Hepatic stellate cell (primary cell): ENCODE measurements around the gene H6PD.

Experiments
- DNase-seq: peaks from one replicate; pipeline ENCODE4 v3.0.0; 2011; ENCODE audit warnings: low spot score

H6PD gene

GRCh38 chr1:9234223-9235095 is at the start of gene H6PD:
H6PD (plus strand) TSS chr1:9234774; CDS start chr1:9244935, 10,161 bp downstream.
- DNase-seq, result peak; percentile 97

GRCh38 chr1:9186082-9186859 is 48.3 kb upstream of the H6PD start:
- DNase-seq, result no peak

DNA sequence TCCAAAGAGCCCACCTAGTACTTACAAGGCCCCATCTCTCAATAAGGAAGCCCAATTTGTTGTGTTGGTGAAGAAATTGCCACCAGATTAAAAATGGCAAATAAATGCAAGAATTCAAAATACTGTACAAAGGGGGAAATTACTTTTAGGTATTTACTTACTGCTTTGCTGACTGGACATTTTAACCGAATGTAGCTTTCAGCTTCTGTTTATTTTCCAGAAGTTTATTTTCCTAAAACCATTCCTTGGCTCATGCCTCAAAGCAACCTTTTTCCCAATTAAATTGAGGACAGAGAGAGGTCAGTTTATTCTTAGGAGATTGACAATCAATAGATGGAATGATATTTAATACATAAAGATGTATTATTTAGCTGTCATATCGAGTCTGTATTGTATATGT is 47.6 kb upstream of the H6PD start:
- DNase-seq, result no peak

DNA sequence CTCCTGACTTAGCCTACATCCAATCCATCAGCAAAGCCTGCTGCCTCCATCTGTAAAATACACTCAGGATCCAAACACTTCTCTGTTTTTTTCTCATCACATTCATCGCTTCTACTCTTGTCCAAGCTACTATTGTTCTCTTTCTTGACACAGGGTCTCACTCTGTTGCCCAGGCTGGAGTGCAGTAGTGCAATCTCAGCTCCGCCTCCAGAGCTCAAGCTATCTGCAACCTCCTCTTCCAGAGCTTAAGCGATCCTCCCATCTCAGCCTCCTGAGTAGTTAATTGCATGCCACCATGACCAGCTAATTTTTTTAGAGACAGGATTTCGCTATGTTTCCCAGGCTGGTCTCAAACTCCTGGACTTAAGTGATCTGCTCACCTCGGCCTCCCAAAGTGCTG is 44.3 kb upstream of the H6PD start:
- no peak for DNase-seq

- no peak for DNase-seq
Measured at GRCh38 chr1:9191231-9191630, 43.3 kb upstream of the H6PD start.

GRCh38 chr1:9192578-9193232 is 41.9 kb upstream of the H6PD start:
- DNase-seq, result no peak

DNA sequence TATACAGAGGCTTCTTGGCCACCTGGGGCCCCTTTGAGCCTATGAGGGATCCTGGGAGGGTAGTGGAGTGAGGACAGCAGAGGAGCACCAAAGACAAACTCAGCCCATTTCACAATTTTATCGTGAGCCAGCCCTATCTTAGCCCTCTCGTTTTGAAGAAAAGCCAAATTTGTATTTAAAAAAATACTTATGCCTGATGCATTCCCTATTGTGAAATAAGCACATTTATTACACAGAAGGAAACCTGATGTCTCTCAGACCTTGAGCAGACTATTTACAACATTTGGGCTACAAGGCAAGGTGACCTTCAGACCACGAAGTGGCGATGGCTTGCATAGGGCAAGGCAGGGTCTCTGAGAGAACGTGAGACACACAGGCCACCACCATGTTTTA is 41.3 kb upstream of the H6PD start:
- DNase-seq, result no peak

DNA sequence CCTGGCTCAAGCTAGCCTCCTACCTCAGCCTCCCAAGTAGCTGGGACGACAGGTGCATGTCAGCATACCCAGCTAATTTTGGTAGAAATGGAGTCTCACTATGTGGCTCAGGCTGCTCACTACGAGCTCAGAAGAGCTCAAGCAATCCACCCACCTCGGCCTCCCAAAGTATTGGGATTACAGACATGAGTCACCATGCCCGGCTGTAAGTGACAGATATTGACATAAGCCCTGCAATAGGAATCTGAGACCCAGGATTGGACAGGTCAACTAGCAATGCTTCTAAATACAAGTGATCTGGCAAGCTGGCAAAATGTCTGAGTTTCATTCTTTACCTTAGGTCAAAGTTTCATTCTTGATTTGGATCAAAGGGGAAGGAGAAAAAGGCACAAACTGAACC is 40.5 kb upstream of the H6PD start:
- DNase-seq, result no peak

GRCh38 chr1:9195651-9196050 is 38.9 kb upstream of the H6PD start:
- DNase-seq, result no peak

GRCh38 chr1:9196129-9197040 is 38.2 kb upstream of the H6PD start:
- peak; percentile 76 for DNase-seq

GRCh38 chr1:9197186-9198099 is 37.1 kb upstream of the H6PD start:
- no peak for DNase-seq

- no peak for DNase-seq
Measured at GRCh38 chr1:9198538-9199361, 35.8 kb upstream of the H6PD start.

DNA sequence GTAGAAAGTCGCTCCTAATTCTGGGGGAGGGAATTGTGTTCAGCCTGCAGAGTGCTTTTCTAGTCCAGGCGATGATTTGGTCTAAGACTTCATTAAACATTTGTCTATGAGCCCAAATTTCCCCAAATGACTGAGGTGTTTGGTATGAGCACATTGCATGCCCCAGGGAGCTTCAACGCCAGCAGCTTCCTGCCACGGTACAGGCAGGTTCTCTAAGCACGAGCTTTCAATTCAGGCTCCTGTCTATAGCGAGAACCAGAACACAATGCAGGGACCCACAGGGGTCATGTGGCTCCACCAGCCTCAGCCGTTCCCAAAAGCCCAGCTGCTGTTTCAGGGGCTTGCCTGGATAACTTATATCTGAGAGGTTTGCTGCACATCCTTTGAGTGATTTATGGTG is 34.1 kb upstream of the H6PD start:
- no peak for DNase-seq

DNA sequence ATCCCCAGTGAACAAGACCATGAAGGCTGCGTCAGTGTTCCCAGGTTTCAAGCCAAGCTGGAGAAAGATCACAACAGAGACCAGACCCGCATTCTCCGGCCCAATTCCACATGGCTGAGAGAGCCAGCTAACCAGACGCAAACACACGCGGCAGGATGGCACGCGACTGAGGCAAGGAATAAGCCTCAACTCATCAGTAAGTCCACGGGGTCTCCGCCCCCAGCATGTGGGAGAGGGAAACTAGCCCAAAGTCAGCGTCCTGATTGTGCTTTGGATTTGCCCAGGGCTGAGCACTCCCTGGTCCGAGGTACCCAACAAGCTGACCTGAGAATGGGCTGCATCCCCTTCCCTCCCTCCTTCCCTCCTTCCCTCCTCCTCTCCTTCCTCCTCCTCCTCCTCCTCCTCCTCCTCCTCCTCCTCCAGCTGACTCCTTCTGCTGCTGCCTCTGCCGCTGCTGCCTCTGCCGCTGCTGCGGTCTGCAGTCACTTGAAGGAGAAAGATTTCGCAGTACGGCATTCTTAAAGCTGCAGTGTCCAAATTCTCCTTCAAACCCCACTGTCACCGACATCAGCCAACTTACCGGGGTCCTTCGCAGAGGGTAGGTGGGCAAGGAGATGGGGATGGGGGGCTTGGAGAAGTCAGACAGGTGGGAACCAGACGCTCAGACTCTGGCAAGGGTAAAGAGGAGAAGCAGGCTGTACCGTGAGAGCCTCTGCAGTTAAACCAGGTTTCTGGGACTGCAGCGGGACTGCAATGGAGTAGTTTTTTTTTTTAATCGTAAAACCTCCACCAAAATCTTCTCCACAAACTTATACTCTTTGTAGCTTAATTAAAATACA is 33.0 kb upstream of the H6PD start:
- no peak for DNase-seq

DNA sequence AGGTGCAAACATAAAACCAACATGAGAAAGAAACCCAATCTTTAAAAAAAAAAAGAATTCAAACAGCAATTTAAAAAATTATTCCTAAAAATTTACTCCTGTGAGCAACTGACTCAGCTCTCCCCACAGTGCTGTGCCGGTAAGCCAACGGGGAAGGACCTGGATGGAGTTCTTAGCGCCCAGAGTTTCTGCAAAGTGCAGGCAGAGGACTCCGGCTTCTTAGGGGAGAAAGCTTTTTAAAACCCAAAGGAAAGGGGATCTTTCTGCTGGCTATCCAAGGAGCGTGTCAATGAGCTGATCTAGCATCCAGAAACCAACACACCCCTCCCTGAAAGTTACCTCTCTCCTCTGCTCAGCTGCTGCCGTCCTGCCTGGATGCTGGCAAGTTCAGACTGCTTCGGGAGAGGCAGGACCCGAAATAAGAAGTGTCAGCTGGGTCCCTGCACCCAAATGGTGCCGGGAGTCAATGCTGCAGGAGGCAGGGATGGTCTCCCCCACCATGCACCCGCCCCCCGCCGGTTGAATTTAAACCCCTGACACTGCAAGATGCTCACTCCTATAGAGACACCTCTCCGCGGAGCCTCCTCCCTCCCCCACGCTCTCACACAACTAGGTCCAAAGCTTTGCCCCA is 32.2 kb upstream of the H6PD start:
- no peak for DNase-seq

DNA sequence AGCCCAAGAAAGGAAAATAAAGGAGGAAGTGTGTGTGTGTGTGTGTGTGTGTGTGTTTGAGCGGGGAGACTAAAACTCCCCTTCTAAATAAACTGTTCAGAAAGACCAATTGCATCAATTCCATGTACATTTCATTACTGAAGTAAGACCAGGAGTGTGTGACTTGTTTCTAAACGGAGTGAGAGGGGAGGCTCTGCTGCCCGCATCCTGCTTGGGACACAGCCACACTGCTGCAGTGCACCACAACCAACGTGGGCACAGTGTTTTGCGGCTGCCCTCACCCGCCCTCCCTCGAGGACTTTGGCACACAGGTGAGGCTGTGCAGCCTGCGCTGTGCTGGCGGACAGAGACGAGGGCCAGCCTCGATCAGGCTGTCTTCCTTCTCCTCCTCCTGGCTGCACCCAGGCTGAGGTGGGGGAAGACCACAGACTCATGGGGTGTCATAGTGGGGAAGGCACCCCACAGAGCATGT is 31.0 kb upstream of the H6PD start:
- DNase-seq, result no peak

- no peak for DNase-seq
Measured at GRCh38 chr1:9204156-9204720, 30.3 kb upstream of the H6PD start.

GRCh38 chr1:9207086-9207485 is 27.5 kb upstream of the H6PD start:
- no peak for DNase-seq
